ENCODE results near the gene RTF1. TPM values are rescaled to one million over a fixed set of nuclear protein-coding genes. Genes with fewer than 3 reads are reported as not detected.

Gene RTF1
- total RNA-seq, 1 donor from 2014 or later: 26.8 TPM

DNA sequence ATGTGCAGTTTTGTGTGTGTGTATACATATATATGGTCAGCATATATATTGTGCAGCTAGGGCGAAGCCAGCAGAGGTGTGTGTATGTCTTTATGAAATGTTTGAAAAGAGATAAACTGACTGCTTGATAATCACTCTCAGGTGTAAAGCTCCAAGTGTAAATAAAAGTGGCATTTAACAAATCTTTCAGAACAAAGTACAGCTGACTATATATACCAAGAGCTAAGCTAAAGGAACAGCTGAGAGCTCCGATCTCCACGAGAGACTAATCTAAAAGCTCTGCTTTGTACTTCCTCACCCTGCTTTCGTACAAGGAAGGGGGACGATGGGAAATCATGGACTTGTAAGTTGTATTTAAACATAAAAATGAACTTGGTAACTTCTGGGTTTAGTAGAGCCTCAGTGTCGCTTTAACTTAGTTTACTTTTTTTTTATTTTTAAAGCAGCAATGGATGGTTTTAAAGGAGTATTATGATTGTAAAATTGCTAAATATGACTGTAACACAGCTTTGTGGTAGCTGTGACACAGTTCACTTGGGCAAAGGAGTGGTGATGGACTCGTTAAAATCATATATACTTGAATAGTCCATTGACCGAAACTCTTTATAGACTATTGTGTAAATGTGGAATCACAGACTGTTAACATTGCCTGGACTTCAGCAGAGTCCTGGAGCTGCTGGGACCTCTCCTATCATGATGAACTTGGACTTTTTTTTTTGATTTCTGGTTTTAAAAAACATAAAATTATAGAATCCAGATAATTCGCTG, 65.4 kb downstream of the RTF1 start:
- ATAC-seq (no peak), DNase-seq (no peak)
- intact Hi-C loops (cut with micrococcal nuclease): no loop called here

GRCh38 chr15:41483115-41483514, 66.2 kb downstream of the RTF1 start:
- intact Hi-C loops (cut with micrococcal nuclease): no loop called here
- no peak for DNase-seq
- ATAC-seq: no peak

- ATAC-seq: no peak
- intact Hi-C loops (cut with micrococcal nuclease): no loop called here
- DNase-seq: no peak
These were observed 66.6 kb downstream of the RTF1 start for GRCh38 chr15:41483519-41483918.

DNA sequence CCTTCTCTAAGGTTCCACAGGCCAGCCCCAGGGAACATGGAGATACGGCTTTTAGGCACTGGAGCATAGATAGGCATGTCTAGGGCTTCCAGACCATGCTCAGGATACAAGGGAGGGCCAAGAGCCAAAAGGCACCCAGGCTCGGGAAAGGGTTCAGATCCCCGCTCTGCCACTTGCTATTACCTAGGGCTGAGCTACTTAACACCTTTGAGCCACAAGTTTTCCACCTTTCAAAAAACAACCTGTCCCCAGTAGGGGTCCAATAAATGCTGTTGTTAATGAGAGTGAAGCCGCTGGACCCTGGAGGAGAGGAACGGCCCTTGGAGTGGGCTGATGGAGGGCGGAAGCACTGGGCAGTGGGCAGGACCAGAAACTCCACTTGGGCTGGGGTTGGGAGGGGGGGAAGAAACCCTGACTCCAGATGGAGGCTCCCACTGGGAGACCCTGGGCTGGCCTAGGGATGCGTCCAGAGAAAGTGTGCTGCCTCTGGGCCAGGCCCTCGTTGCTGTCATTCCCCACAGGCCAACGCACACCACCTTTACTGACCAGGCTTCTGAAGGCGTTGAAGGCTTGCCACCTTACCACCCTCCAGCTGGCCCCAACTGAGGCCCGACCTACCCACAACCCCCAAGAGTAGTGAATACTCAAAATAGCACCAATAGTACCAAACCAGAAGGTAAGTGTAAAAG, 68.2 kb downstream of the RTF1 start:
- DNase-seq (no peak), ATAC-seq (no peak)
- intact Hi-C loops (cut with micrococcal nuclease): no loop called here

DNA sequence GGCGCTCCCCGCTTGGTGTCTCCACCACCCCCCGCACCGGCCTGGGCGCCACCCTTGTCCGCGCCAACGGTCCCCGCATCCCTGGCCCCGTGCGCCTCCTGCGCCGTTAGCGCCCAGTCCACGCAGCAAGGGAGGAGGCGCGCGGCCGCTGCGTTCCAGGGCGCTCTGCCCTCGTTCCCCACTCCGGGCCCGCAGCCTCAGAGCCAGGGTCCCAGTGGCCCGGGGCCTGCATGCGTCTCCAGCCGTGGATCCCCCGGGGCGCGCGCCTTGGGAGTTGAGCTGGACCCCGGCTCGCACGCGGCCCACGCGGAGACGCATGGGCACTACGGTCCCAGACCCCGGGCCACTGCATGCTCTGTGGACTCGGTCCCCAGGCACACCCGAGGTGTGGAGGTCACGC, 69.4 kb downstream of the RTF1 start:
- no peak for DNase-seq
- ATAC-seq: no peak
- intact Hi-C loops (cut with micrococcal nuclease): no loop called here

- intact Hi-C loops (cut with micrococcal nuclease): no loop called here
- no peak for ATAC-seq
- no peak for DNase-seq
These were observed 70.5 kb downstream of the RTF1 start for GRCh38 chr15:41487381-41487780.

GRCh38 chr15:41487802-41488201, 70.9 kb downstream of the RTF1 start:
- intact Hi-C loops (cut with micrococcal nuclease): no loop called here
- no peak for DNase-seq
- no peak for ATAC-seq

- intact Hi-C loops (cut with micrococcal nuclease): no loop called here
- ATAC-seq: no peak
- no peak for DNase-seq
These were observed 72.7 kb downstream of the RTF1 start for GRCh38 chr15:41489641-41490040.

- ATAC-seq (no peak), DNase-seq (no peak)
- intact Hi-C loops (cut with micrococcal nuclease): no loop called here
These were observed 73.5 kb downstream of the RTF1 start for GRCh38 chr15:41490355-41490754.

DNA sequence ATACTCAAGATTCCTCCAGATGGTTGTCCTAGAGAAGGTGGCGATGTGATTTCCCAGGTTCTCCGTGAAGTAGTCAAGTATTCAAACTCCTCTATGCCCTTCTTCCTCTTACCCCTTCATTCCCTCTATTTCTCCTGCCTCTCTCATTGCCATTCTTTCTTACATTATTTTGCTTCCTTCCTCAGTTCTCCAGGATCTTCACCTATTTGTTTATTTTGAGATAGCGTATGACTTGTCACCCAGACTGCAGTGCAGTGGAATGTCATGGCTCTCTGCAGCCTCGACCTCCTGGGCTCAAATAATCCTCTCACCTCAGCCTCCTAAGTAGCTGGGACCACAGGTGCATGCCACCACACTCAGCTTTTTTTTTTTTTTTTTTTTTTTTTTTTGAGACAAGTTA, 75.0 kb downstream of the RTF1 start:
- DNase-seq: no peak
- intact Hi-C loops (cut with micrococcal nuclease): no loop called here
- ATAC-seq: no peak

DNA sequence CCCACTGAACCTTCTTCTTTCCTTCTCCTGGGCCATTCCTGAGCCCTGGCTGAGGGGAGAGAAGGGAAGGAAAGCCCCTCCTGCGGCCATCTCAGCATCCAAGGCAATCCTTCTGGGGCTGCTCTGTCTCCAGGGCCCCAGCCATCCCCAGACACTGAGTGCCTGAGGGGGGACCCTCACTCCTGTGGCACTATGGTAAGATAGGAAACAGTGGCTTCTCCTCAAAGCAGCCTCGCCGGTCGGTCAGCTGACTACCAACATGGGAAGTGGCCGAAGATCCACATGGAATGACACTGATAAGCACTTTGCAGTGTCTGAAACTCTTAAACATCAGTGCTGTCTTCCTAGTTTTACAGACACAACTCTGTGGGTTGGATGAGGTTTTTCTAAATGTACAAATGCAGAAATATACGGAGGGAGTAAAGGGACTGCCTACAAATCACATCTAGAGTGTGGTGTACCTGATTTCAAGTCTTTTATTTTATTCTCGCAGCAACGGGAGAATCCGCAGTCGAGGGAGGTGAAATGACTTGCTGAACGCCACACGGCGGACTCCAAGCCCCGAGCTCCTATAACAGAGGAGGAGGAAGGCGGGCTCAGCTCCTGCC, 75.8 kb downstream of the RTF1 start:
- ATAC-seq (no peak), DNase-seq (no peak)
- intact Hi-C loops (cut with micrococcal nuclease): no loop called here

DNA sequence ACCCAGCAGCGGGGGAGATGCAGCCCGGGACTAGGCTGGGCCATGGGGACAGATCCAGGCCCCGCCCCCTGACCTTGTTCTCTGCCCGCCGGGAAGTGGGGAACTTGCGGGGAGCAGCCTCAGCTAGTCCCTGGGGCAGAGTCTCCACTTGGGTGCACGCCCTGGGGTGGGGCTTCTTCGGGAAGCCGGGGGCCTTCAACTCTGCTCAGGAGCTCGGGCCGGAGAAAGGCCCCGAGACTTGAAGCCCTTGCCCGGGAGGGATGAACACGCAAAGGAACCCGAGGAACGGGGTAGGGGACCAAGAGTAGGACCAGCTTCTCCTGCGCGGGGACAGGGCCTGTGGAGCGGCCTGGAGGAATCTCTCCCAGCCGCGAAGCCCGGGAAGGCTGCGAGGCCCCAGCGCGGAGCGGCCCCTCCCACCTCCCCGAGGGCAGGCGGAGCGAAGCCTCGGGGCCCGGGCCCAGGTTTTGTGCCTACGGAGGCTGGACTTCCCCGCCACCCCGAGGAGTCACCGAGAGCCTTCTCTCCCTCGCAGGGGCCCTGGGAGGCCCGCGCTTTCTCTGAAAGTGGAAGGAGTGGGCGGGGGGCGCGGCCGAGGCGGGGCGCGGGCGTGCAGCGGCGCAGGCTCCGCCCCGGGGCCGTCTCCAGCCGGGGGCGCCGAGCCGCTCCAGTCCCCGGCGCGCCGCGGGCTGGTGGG, 76.5 kb downstream of the RTF1 start, which contains the start of gene ITPKA:
ITPKA (plus strand) TSS at position 670 of the 697 bp plus-strand sequence. CDS start 54 bp downstream, outside the sequence.
- peak; percentile 90 for ATAC-seq
- intact Hi-C loops (cut with micrococcal nuclease): no loop called here
- peak; percentile 87 for DNase-seq

GRCh38 chr15:41493902-41494189, 77.0 kb downstream of the RTF1 start:
- no peak for DNase-seq
- ATAC-seq: no peak
- intact Hi-C loops (cut with micrococcal nuclease): no loop called here

DNA sequence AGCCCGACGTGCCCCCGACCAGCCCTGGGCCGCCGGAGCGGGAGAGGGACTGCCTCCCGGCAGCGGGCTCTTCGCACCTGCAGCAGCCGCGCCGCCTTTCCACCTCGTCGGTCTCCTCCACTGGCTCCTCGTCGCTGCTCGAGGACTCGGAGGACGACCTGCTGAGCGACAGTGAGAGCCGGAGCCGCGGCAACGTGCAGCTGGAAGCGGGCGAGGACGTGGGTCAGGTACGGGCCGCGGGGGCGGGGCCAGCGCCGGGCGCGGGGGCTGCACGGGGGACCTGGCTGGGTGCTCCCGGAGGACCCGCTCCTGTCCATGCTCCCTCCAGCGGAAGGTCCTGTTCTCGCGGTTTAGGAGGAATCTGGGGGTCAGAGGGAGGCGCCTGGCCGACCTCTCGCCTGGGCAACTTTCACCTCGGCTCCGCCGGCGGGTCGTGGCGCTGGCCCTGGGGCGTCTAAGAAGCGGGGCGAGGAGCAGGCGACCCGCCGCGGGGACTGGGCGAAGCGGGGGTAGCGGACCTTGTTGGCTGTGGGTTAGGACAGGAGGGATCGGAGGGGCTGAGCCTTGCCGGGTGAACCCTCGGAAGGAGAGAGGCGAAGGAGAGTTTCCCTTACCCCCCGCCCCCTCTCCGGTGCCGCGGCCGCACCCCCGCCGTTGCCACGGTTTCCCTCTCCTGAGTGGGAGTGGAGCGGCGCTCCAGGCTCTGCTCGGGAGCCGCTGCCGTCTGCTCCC, 77.5 kb downstream of the RTF1 start:
- intact Hi-C loops (cut with micrococcal nuclease): no loop called here
- DNase-seq (peak; percentile 41), ATAC-seq (no peak)

- ATAC-seq (no peak), DNase-seq (no peak)
- intact Hi-C loops (cut with micrococcal nuclease): no loop called here
These were observed 78.2 kb downstream of the RTF1 start for GRCh38 chr15:41494922-41495735.

DNA sequence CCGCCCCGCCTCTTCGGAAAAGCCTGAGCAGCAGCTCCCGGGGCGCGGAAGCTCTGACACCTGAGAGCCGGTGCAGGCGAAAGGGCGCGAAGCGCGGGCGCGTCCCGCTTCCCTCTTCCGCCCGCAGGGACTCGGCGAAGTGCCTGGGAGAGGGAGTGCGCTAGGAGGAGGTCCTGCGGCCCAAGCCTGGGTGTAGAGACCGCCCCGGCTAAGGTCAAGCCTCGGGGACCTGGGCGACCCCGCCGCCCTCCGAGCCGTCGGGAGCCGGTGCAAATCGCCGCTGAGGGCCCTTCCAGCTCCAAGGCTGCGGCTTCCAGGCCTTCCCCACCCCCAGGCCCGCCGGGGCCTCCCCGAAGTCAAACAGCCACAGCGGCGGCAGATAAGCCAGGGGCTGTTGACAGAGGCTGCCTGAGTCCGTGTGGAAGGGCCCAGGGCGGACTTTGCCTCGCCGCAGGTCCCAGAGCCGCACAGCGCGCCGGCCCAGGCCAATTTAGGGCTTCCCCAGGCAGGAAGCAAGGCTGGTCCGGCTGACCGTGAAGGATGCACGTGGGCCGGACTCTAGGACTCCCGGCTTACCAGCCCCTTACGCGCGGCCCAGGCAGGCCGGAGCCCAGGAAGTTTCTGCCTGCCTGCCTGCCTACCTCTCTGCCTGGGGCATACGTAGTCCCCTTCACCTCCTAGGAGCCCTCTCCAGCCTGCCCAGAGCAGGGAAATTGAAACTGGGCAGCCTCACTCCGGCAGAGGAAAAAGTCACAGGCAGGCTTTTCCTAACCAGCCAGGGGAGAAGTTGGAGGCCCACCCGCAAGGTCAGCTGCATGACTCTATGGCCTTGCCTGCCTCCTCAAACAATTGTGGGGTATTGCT, 79.1 kb downstream of the RTF1 start:
- peak; percentile 6 for ATAC-seq
- intact Hi-C loops (cut with micrococcal nuclease): no loop called here
- no peak for DNase-seq

GRCh38 chr15:41498657-41499056, 81.8 kb downstream of the RTF1 start:
- DNase-seq: no peak
- ATAC-seq: no peak
- intact Hi-C loops (cut with micrococcal nuclease): no loop called here

Measured in left ventricle myocardium superior (tissue), 1 donor.